ENCODE measurements around the gene DNAJC3.

- TF ChIP-seq CTCF (IDR thresholded peaks at IDR 0.05) (no peak), ZFX (IDR thresholded peaks at IDR 0.05; ENCODE audit: borderline replicate concordance) (no peak)
These were observed 137.6 kb downstream of the DNAJC3 start for GRCh38 chr13:95814495-95814894.
